GM12892 (cell line): Measurements from ENCODE around the gene TNNT2.

Experiments used
- POLR2A ChIP-seq: IDR thresholded peaks from 2 replicates; pipeline ENCODE4 v1.6.1; 2011; ENCODE audit warnings: low read depth, low read length, control low read depth
- TAF1 ChIP-seq: IDR thresholded peaks from 2 replicates; pipeline ENCODE4 v1.6.1; 2011; ENCODE audit warnings: low read depth, mild to moderate bottlenecking, control low read depth, low read length, borderline replicate concordance

- TF ChIP-seq POLR2A (no peak), TAF1 (no peak)
Observed at GRCh38 chr1:201395936-201396335, 18.5 kb upstream of the TNNT2 start.
